ENCODE measurements around the gene GJC2. TPM values are rescaled to one million over a fixed set of nuclear protein-coding genes. Genes with fewer than 3 reads are reported as not detected.

GJC2 gene
- total and polyA plus RNA-seq, 10 of the 15 experiments (the other 5 are each of a cell fraction or from before 2014, with no cell fraction given) = 0.04 to 0.44 (median 0.07) TPM; not detected in 4

- DNase-seq (ENCODE audit: low read depth, low spot score) = no peak
- H2AFZ ChIP-seq (ENCODE audit: control insufficient read depth, low read depth, low read length) = no peak overlapping the region
- H3K9ac ChIP-seq (ENCODE audit: control insufficient read depth, insufficient read depth, low read length) = no peak overlapping the region
- ChIA-PET CTCF (interaction anchor here (1.0 to 2.0 kb wide), 3 partner anchors 11 to 46 kb away, joined by 3 to 5 read pairs (median 3); no protein-coding TSS in a partner anchor), POLR2A (interaction anchor here (0.6 to 1.3 kb wide), 2 partner anchors 9 to 696 kb away, joined by 3 to 4 read pairs; no protein-coding TSS in a partner anchor), SMC1A (ENCODE audit: uncharacterized antibody, unreplicated experiment) (no interaction called here), RAD21 (ENCODE audit: unreplicated experiment) (no interaction called here)
- H3K27me3 ChIP-seq (replicated peaks in 1 of 2; ENCODE audit: control insufficient read depth in 2 of 2, insufficient read depth in 2 of 2, low read length in 1 of 2) = no peaks in the 10 kb centered on the region
- no peak for ATAC-seq
- no TSS peak for BruUV-seq (replicated peaks)
- intact Hi-C loops (cut with micrococcal nuclease; ENCODE audit: unreplicated experiment) = no loop called here
- no peaks in the 10 kb centered on the region for H4K20me1 ChIP-seq (ENCODE audit: control insufficient read depth, insufficient read depth)
- WGBS (ENCODE audit: insufficient coverage, insufficient replicate concordance, low lambda C conversion rate, missing lambda C conversion rate) = 86% methylated on average over 5 of the region's 5 CpGs
- H3K27ac ChIP-seq (ENCODE audit: control insufficient read depth, insufficient read depth) = no peak overlapping the region
- no peak overlapping the region for H3K4me3 ChIP-seq
- H3K4me1 ChIP-seq (ENCODE audit: control insufficient read depth, insufficient read depth, low read length) = peaks cover 5% of the 10 kb centered on the region
- no peaks in the 10 kb centered on the region for H3K79me2 ChIP-seq (ENCODE audit: control insufficient read depth, insufficient read depth, low read length)
- H3K36me3 ChIP-seq (ENCODE audit: control insufficient read depth in 2 of 2, insufficient read depth in 2 of 2, low read length in 1 of 2) = peaks cover 0 to 5% of the 10 kb centered on the region in 2 experiments; a peak in 2 of 4 replicates
- no peak overlapping the region for H3K4me2 ChIP-seq (ENCODE audit: control insufficient read depth, insufficient read depth)
- in situ Hi-C loops (cut with MboI) = no loop called here
- no peak for FAIRE-seq
- no peaks in the 10 kb centered on the region for H3K9me3 ChIP-seq (replicated peaks; ENCODE audit: control insufficient read depth, insufficient read depth, low read length)
- TF ChIP-seq TBL1XR1 (IDR thresholded peaks at IDR 0.05; ENCODE audit: low read depth, low read length) = no peak
- no peak for TF ChIP-seq FOXK2 (IDR thresholded peaks at IDR 0.05)
- TF ChIP-seq BCLAF1 (IDR thresholded peaks at IDR 0.05) = no peak
- TF ChIP-seq, protein P1, sequence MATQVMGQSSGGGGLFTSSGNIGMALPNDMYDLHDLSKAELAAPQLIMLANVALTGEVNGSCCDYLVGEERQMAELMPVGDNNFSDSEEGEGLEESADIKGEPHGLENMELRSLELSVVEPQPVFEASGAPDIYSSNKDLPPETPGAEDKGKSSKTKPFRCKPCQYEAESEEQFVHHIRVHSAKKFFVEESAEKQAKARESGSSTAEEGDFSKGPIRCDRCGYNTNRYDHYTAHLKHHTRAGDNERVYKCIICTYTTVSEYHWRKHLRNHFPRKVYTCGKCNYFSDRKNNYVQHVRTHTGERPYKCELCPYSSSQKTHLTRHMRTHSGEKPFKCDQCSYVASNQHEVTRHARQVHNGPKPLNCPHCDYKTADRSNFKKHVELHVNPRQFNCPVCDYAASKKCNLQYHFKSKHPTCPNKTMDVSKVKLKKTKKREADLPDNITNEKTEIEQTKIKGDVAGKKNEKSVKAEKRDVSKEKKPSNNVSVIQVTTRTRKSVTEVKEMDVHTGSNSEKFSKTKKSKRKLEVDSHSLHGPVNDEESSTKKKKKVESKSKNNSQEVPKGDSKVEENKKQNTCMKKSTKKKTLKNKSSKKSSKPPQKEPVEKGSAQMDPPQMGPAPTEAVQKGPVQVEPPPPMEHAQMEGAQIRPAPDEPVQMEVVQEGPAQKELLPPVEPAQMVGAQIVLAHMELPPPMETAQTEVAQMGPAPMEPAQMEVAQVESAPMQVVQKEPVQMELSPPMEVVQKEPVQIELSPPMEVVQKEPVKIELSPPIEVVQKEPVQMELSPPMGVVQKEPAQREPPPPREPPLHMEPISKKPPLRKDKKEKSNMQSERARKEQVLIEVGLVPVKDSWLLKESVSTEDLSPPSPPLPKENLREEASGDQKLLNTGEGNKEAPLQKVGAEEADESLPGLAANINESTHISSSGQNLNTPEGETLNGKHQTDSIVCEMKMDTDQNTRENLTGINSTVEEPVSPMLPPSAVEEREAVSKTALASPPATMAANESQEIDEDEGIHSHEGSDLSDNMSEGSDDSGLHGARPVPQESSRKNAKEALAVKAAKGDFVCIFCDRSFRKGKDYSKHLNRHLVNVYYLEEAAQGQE (IDR thresholded peaks at IDR 0.05; ENCODE audit: low read depth, low read length) = no peak
- no peak for TF ChIP-seq NBN (IDR thresholded peaks at IDR 0.05)
- no peak for TF ChIP-seq KDM1A (IDR thresholded peaks at IDR 0.05; ENCODE audit: borderline replicate concordance)
- TF ChIP-seq NFXL1 (IDR thresholded peaks at IDR 0.05; ENCODE audit: borderline replicate concordance) = no peak
- no peak for TF ChIP-seq USF1 (IDR thresholded peaks at IDR 0.05; ENCODE audit: borderline replicate concordance, extremely low read length, insufficient read depth, low read depth, low read length)
- TF ChIP-seq ZBTB4 (CRISPR knock-in tag; IDR thresholded peaks at IDR 0.05) = no peak
- TF ChIP-seq SREBF1 (IDR thresholded peaks at IDR 0.05; ENCODE audit: low read length) = no peak
- TF ChIP-seq LARP7 (IDR thresholded peaks at IDR 0.05) = no peak
- TF ChIP-seq TCF3 (IDR thresholded peaks at IDR 0.05; ENCODE audit: borderline replicate concordance, insufficient read depth, low read depth, low read length) = no peak
- TF ChIP-seq RELA (IDR thresholded peaks at IDR 0.05; ENCODE audit: borderline replicate concordance, partially characterized antibody) = no peak
- no peak for TF ChIP-seq CREB1 (IDR thresholded peaks at IDR 0.05; ENCODE audit: low read depth)
- no peak for TF ChIP-seq HDAC2 (IDR thresholded peaks at IDR 0.05)
- no peak for TF ChIP-seq ZZZ3 (IDR thresholded peaks at IDR 0.05; ENCODE audit: control insufficient read depth, insufficient read length, low read depth)
Observed at GRCh38 chr1:228177183-228177475, 27.4 kb downstream of the GJC2 start.
